ENCODE measurements around the gene ACER3.

GRCh38 chr11:77003963-77004362, 143.2 kb downstream of the ACER3 start:
- TF ChIP-seq CTCF (IDR thresholded peaks at IDR 0.05) (no peak), POLR2AphosphoS5 (IDR thresholded peaks at IDR 0.05) (no peak), POLR2A (IDR thresholded peaks at IDR 0.05) (no peak)
